ENCODE data around the gene SLC8A1.

Gene SLC8A1

GRCh38 chr2:40193670-40194026 is 258.2 kb downstream of the SLC8A1 start:
- no peak for DNase-seq (ENCODE audit: low read depth in 2 of 2)

GRCh38 chr2:40192864-40193669 is 258.8 kb downstream of the SLC8A1 start:
- DNase-seq (ENCODE audit: low read depth in 2 of 2) = no peak

- DNase-seq (ENCODE audit: low read depth in 2 of 2) = no peak
Measured at GRCh38 chr2:40190457-40190856, 261.4 kb downstream of the SLC8A1 start.

- no peak for DNase-seq (ENCODE audit: low read depth in 2 of 2)
Measured at GRCh38 chr2:40189881-40190280, 262.0 kb downstream of the SLC8A1 start.

- no peak for DNase-seq (ENCODE audit: low read depth in 2 of 2)
Measured at GRCh38 chr2:40187054-40187453, 264.8 kb downstream of the SLC8A1 start.

- DNase-seq (ENCODE audit: low read depth in 2 of 2) = no peak
Measured at GRCh38 chr2:40184551-40184950, 267.3 kb downstream of the SLC8A1 start.

- no peak for DNase-seq (ENCODE audit: low read depth in 2 of 2)
Measured at GRCh38 chr2:40181855-40182254, 270.0 kb downstream of the SLC8A1 start.

- no peak for DNase-seq (ENCODE audit: low read depth in 2 of 2)
Measured at GRCh38 chr2:40179801-40180200, 272.1 kb downstream of the SLC8A1 start.

- no peak for DNase-seq (ENCODE audit: low read depth in 2 of 2)
Measured at GRCh38 chr2:40178971-40179370, 272.9 kb downstream of the SLC8A1 start.

- no peak for DNase-seq (ENCODE audit: low read depth in 2 of 2)
Measured at GRCh38 chr2:40178171-40178778, 273.6 kb downstream of the SLC8A1 start.

- DNase-seq (ENCODE audit: low read depth in 2 of 2) = no peak
Measured at GRCh38 chr2:40177366-40177765, 274.5 kb downstream of the SLC8A1 start.

GRCh38 chr2:40173276-40173675 is 278.6 kb downstream of the SLC8A1 start:
- DNase-seq (ENCODE audit: low read depth in 2 of 2) = no peak

- no peak for DNase-seq (ENCODE audit: low read depth in 2 of 2)
Measured at GRCh38 chr2:40169856-40170255, 282.0 kb downstream of the SLC8A1 start.

GRCh38 chr2:40169430-40169829 is 282.5 kb downstream of the SLC8A1 start:
- DNase-seq (ENCODE audit: low read depth in 2 of 2) = no peak

- DNase-seq (ENCODE audit: low read depth in 2 of 2) = no peak
Measured at GRCh38 chr2:40168546-40168945, 283.3 kb downstream of the SLC8A1 start.

GRCh38 chr2:40168032-40168431 is 283.9 kb downstream of the SLC8A1 start:
- DNase-seq (ENCODE audit: low read depth in 2 of 2) = no peak

- no peak for DNase-seq (ENCODE audit: low read depth in 2 of 2)
Measured at GRCh38 chr2:40166006-40166405, 285.9 kb downstream of the SLC8A1 start.

GRCh38 chr2:40165509-40165844 is 286.4 kb downstream of the SLC8A1 start:
- DNase-seq (ENCODE audit: low read depth in 2 of 2) = no peak

- DNase-seq (ENCODE audit: low read depth in 2 of 2) = no peak
Measured at GRCh38 chr2:40164736-40165508, 287.0 kb downstream of the SLC8A1 start.

GRCh38 chr2:40161986-40162385 is 289.9 kb downstream of the SLC8A1 start:
- no peak for DNase-seq (ENCODE audit: low read depth in 2 of 2)

- no peak for DNase-seq (ENCODE audit: low read depth in 2 of 2)
Measured at GRCh38 chr2:40160751-40161218, 291.1 kb downstream of the SLC8A1 start.

- DNase-seq (ENCODE audit: low read depth in 2 of 2) = no peak
Measured at GRCh38 chr2:40159333-40159732, 292.6 kb downstream of the SLC8A1 start.

GRCh38 chr2:40158781-40159180 is 293.1 kb downstream of the SLC8A1 start:
- no peak for DNase-seq (ENCODE audit: low read depth in 2 of 2)
